NB4 (cell line): ENCODE measurements around the gene PDZD2.

Experiments used
- DNase-seq: peaks from one replicate; pipeline ENCODE4 v3.0.0; 2010; ENCODE audit warnings: low read depth
- H3K4me3 ChIP-seq: one replicate; pipeline ENCODE4 v1.5.1; 2011; ENCODE audit warnings: mild to moderate bottlenecking, low read depth, low read length, moderate library complexity
- CTCF ChIP-seq: IDR thresholded peaks from one replicate; pipeline ENCODE4 v1.5.1; 2012; ENCODE audit warnings: low read depth, low read length
- MAX ChIP-seq: IDR thresholded peaks from 2 replicates; pipeline ENCODE4 v1.6.1; 2011; ENCODE audit warnings: low read depth, low read length
- MYC ChIP-seq: IDR thresholded peaks from 2 replicates; pipeline ENCODE4 v1.6.1; 2011; ENCODE audit warnings: low read depth, low read length
- POLR2A ChIP-seq: IDR thresholded peaks from 2 replicates; pipeline ENCODE4 v1.6.1; 2011; ENCODE audit warnings: mild to moderate bottlenecking; ENCODE audit not compliant: insufficient read length; ENCODE audit errors: extremely low read depth

Gene PDZD2

DNA sequence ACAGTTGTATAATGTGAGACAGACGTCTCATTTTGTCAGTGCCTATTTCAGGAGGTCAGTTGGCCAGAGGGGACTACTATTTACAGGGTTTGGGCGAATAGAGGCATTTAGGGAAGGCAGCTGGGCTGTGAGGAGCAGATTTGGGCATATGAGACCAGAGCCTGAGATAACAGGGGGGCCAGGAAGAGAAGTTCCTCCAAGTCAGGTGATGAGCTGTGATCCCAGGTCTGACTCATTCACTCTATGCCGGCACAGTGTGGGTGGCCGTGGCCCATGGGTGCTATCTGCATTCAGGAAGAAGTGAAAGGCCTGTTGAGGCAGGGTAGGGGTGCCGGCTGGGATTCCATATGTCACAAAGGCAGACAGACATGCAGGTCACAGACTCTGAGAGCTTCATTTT, 142.8 kb downstream of the PDZD2 start:
- no peak for TF ChIP-seq MAX
- no peak for TF ChIP-seq POLR2A
- TF ChIP-seq MYC, result no peak
- TF ChIP-seq CTCF, result no peak
- no peak for DNase-seq
- no peak overlapping the region for H3K4me3 ChIP-seq

DNA sequence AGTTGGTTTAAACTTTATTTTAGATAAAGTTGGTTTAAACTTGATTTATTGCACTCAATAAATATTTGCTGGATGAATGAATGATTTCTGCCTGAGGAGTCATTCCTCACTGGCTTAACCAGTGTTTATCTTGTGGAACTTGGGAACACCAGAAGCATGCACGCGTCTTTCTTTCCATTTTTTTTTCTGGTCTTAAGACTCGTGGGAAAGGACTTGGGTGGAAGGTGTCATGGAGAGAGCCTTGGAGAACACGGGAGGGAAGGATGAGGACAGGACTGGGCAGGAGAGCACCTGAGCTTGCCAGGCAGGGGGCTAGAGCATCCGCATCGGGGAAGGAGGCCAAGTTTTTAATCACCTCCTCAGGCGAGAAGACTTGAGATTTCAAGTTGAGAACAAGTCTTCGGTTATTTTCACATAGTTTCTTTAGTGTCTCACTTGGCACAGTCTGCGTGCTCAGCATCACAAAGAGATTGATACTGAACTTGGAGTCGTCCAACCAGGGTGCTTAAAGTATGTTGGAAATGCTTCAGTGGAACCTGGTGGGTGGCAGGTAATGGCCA, 144.2 kb downstream of the PDZD2 start:
- no peak for TF ChIP-seq MAX
- no peak for TF ChIP-seq POLR2A
- no peak for TF ChIP-seq MYC
- no peak for TF ChIP-seq CTCF
- H3K4me3 ChIP-seq, result no peak overlapping the region
- no peak for DNase-seq

DNA sequence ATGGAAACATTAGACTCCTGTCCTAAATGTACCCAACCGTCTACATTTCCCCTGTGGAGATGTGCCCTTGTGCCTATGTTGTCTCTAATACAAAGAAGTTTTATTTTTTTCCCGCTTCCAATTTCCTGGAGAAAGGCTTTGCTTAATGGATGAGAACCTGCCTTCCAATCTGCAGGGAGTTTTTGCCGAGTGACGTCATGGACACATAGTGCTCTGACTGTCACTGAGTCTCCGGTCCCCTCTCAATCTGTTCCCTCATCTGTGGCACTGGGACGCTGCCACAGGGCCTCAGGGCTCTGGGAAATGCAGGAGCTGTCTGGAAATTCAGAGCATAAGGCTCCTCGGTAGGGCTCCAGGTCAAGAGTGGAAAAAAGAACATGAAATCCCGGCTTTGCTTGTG, 144.8 kb downstream of the PDZD2 start:
- TF ChIP-seq CTCF, result no peak
- TF ChIP-seq MYC, result no peak
- no peak for TF ChIP-seq POLR2A
- TF ChIP-seq MAX, result no peak
- DNase-seq, result no peak
- H3K4me3 ChIP-seq, result no peak overlapping the region

DNA sequence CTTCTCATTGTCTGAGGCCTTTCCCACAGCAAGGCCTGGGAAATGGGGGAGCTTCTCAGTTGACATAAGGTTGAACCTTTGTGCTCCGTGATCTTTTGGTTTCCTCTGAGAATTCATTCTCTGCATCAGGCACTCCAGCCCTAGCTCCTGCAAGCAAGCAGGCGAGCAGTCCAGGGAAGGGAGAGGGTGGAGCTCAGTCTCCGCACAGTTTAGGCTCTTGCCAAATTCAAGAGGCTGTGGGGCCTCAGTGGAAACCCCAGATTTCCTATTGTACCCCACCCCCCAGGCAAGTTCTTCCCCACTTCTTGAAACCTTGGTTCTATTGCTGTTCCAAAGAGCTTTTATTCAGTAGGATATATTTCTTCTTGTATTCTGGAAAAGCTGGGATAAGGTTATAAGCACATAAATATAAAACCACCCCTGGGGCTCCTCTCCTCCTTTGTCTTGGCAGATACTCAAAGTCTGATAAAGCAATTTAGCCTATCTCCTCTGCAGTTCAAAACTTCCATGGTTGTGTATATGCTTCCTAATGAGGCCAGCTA, 147.2 kb downstream of the PDZD2 start:
- H3K4me3 ChIP-seq, result no peak overlapping the region
- TF ChIP-seq POLR2A (no peak), MAX (no peak), MYC (no peak), CTCF (no peak)
- no peak for DNase-seq

- no peak overlapping the region for H3K4me3 ChIP-seq
- DNase-seq, result no peak
- TF ChIP-seq CTCF, result no peak
- no peak for TF ChIP-seq MAX
- TF ChIP-seq POLR2A, result no peak
- no peak for TF ChIP-seq MYC
Measured at GRCh38 chr5:31794009-31794408, 155.1 kb downstream of the PDZD2 start.

- TF ChIP-seq CTCF, result no peak
- no peak for TF ChIP-seq MYC
- TF ChIP-seq POLR2A, result no peak
- no peak for TF ChIP-seq MAX
- no peak for DNase-seq
- no peak overlapping the region for H3K4me3 ChIP-seq
Measured at GRCh38 chr5:31798168-31798567, 159.2 kb downstream of the PDZD2 start.
